Hematopoietic multipotent progenitor cell treated with erythropoietin and hydrocortisone succinate and interleukin-3 and kit ligand, for 17 days (in vitro differentiated cells): ENCODE data around the gene SLC12A6.
"Not testable (repeated sequence)": the region's sequence is repeated elsewhere in the genome, so short reads cannot be mapped to it uniquely, and the experiment has no call there.

Experiments
- DNase-seq: peaks from one replicate; pipeline ENCODE4 v3.0.0-alpha.2; 2015; ENCODE audit warnings: low spot score

The SLC12A6 gene

GRCh38 chr15:34193272-34193671, 144.3 kb downstream of the SLC12A6 start:
- not testable (repeated sequence) for DNase-seq

- no peak for DNase-seq
Measured at GRCh38 chr15:34188711-34189110, 148.9 kb downstream of the SLC12A6 start.

GRCh38 chr15:34185666-34186065, 151.9 kb downstream of the SLC12A6 start:
- no peak for DNase-seq

GRCh38 chr15:34182942-34183341, 154.6 kb downstream of the SLC12A6 start:
- DNase-seq, result no peak
